WI38 (cell line): ENCODE results near the gene MCC.

Experiments
- H3K4me3 ChIP-seq: 2 replicates; pipeline ENCODE4 v1.5.1; 2011; ENCODE audit warnings: low read depth, mild to moderate bottlenecking, control low read depth, low read length
- CTCF ChIP-seq: IDR thresholded peaks from 2 replicates; pipeline ENCODE4 v1.5.1; 2012; ENCODE audit warnings: low read depth, mild to moderate bottlenecking, control low read depth, low read length

MCC gene

GRCh38 chr5:113296676-113297075 is 191.6 kb downstream of the MCC start:
- H3K4me3 ChIP-seq, result no peak overlapping the region
- no peak for TF ChIP-seq CTCF

GRCh38 chr5:113295111-113295539 is 193.1 kb downstream of the MCC start:
- no peak for TF ChIP-seq CTCF
- H3K4me3 ChIP-seq, result peak overlapping the region; percentile 87

GRCh38 chr5:113294311-113295110 is 193.7 kb downstream of the MCC start:
- H3K4me3 ChIP-seq, result peak overlapping the region; percentile 87
- TF ChIP-seq CTCF, result no peak

- no peak for TF ChIP-seq CTCF
- peak overlapping the region; percentile 87 for H3K4me3 ChIP-seq
Observed at GRCh38 chr5:113293975-113294310, 194.3 kb downstream of the MCC start.

- H3K4me3 ChIP-seq, result peak overlapping the region; percentile 87
Observed at GRCh38 chr5:113293068-113293974, 194.9 kb downstream of the MCC start.

GRCh38 chr5:113292462-113292861 is 195.8 kb downstream of the MCC start:
- peak overlapping the region; percentile 87 for H3K4me3 ChIP-seq
- no peak for TF ChIP-seq CTCF

More at GRCh38 chr5:113293068-113293974, 194.9 kb downstream of the MCC start:
- no peak for TF ChIP-seq CTCF

- H3K4me3 ChIP-seq, result no peak overlapping the region
- TF ChIP-seq CTCF, result no peak
Observed at GRCh38 chr5:113283558-113283957, 204.7 kb downstream of the MCC start.
